Measurements from ENCODE around the gene EPSTI1. TPM values are rescaled to one million over a fixed set of nuclear protein-coding genes. Genes with fewer than 3 reads are reported as not detected.

Gene EPSTI1
- polyA plus RNA-seq, 1 donor from 2014 or later = not detected

DNA sequence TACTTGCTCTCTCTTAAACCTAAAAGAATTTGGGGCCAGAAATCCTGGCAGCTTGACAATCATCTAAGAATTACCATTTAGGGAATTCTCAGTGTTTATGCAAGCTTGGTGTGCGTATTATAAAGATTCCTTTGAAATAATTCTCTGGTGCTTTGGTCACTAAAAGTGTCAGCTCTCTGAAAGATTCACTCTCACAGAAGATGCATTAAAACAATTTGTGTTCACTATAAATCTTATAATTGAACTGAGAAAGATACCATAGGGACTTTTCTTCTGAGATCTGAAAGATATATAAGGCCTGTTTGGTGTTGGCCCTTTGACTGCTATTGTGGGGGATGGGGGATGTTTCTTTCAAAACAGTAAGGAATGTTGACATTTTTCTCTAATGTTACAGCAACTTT is 27.3 kb downstream of the EPSTI1 start:
- H3K4me3 ChIP-seq (ENCODE audit: low read length) = no peak overlapping the region
- H3K9ac ChIP-seq (ENCODE audit: low read length) = no peak overlapping the region
- H4K20me1 ChIP-seq (ENCODE audit: insufficient read depth) = no peaks in the 10 kb centered on the region
- H3K4me2 ChIP-seq (ENCODE audit: low read length) = no peak overlapping the region
- TF ChIP-seq RAD21 (conservative IDR thresholded peaks at IDR 0.05) = no peak
- no peak for TF ChIP-seq POLR2AphosphoS5 (IDR thresholded peaks at IDR 0.05)
- TF ChIP-seq CTCF (IDR thresholded peaks at IDR 0.05; ENCODE audit: poor library complexity, severe bottlenecking) = no peak
- TF ChIP-seq EZH2 (IDR thresholded peaks at IDR 0.05; ENCODE audit: borderline replicate concordance, insufficient read depth, low read length, poor library complexity, severe bottlenecking) = no peak
- TF ChIP-seq REST (IDR thresholded peaks at IDR 0.05; ENCODE audit: borderline replicate concordance) = no peak
- no peak for TF ChIP-seq EP300 (conservative IDR thresholded peaks at IDR 0.05; ENCODE audit: poor library complexity, severe bottlenecking)
- TF ChIP-seq MXI1 (conservative IDR thresholded peaks at IDR 0.05; ENCODE audit: poor library complexity, severe bottlenecking) = no peak
- TF ChIP-seq TAF1 (IDR thresholded peaks at IDR 0.05; ENCODE audit: low read depth) = no peak
- TF ChIP-seq SMC3 (conservative IDR thresholded peaks at IDR 0.05; ENCODE audit: poor library complexity) = no peak
- no peak overlapping the region for H3K27ac ChIP-seq (ENCODE audit: low read length)
- H3K79me2 ChIP-seq (replicated peaks; ENCODE audit: insufficient read depth, low read length) = no peaks in the 10 kb centered on the region
- no peaks in the 10 kb centered on the region for H3K27me3 ChIP-seq (ENCODE audit: insufficient read depth, low read depth, low read length)
- no peaks in the 10 kb centered on the region for H3K9me3 ChIP-seq (ENCODE audit: low read length)
- no peaks in the 10 kb centered on the region for H3K36me3 ChIP-seq (ENCODE audit: insufficient read depth, low read length)
- no peak overlapping the region for H2AFZ ChIP-seq (ENCODE audit: low read depth, low read length)
- no peaks in the 10 kb centered on the region for H3K9me2 ChIP-seq (ENCODE audit: insufficient read depth, low read length)
- H3F3A ChIP-seq (ENCODE audit: insufficient read depth, low read length, poor library complexity, severe bottlenecking) = no peaks in the 10 kb centered on the region

DNA sequence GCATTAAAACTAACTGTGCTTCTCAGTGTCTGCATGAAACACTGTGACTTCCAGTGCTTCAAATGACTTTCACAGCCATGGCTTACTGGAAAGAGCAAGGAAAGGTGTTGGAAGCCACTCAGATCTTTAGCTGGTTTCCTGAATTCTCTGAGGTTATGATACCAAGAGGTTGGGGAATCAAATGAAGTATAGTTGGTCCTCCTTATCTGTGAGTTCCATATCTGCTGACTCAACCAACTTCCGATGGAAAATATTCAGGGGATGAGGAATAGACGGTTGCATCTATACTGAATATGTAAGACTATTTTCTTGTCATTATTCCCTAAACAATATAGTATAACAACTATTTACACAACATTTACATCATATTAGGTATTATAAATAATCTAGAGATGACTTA is 32.4 kb downstream of the EPSTI1 start:
- H3K9ac ChIP-seq (ENCODE audit: low read length) = no peak overlapping the region
- no peaks in the 10 kb centered on the region for H3K36me3 ChIP-seq (ENCODE audit: insufficient read depth, low read length)
- H3K27ac ChIP-seq (ENCODE audit: low read length) = no peak overlapping the region
- H3K79me2 ChIP-seq (replicated peaks; ENCODE audit: insufficient read depth, low read length) = no peaks in the 10 kb centered on the region
- H4K20me1 ChIP-seq (ENCODE audit: insufficient read depth) = no peaks in the 10 kb centered on the region
- TF ChIP-seq TAF1 (IDR thresholded peaks at IDR 0.05; ENCODE audit: low read depth) (no peak), MXI1 (conservative IDR thresholded peaks at IDR 0.05; ENCODE audit: poor library complexity, severe bottlenecking) (no peak), REST (IDR thresholded peaks at IDR 0.05; ENCODE audit: borderline replicate concordance) (no peak), POLR2AphosphoS5 (IDR thresholded peaks at IDR 0.05) (no peak), EP300 (conservative IDR thresholded peaks at IDR 0.05; ENCODE audit: poor library complexity, severe bottlenecking) (no peak), RAD21 (conservative IDR thresholded peaks at IDR 0.05) (no peak), CTCF (IDR thresholded peaks at IDR 0.05; ENCODE audit: poor library complexity, severe bottlenecking) (no peak), EZH2 (IDR thresholded peaks at IDR 0.05; ENCODE audit: borderline replicate concordance, insufficient read depth, low read length, poor library complexity, severe bottlenecking) (no peak), SMC3 (conservative IDR thresholded peaks at IDR 0.05; ENCODE audit: poor library complexity) (no peak)
- no peak overlapping the region for H3K4me3 ChIP-seq (ENCODE audit: low read length)
- H3K4me2 ChIP-seq (ENCODE audit: low read length) = no peak overlapping the region
- H3K9me3 ChIP-seq (ENCODE audit: low read length) = no peaks in the 10 kb centered on the region
- no peaks in the 10 kb centered on the region for H3K9me2 ChIP-seq (ENCODE audit: insufficient read depth, low read length)
- no peaks in the 10 kb centered on the region for H3K27me3 ChIP-seq (ENCODE audit: insufficient read depth, low read depth, low read length)
- no peak overlapping the region for H2AFZ ChIP-seq (ENCODE audit: low read depth, low read length)
- H3F3A ChIP-seq (ENCODE audit: insufficient read depth, low read length, poor library complexity, severe bottlenecking) = no peaks in the 10 kb centered on the region
